KOPT-K1 (cell line): ENCODE data around the gene ADAM15.

Source experiments
- H3K27ac ChIP-seq: fragments of 200-600 bp; sonication (generic); 2 replicates; pipeline ENCODE4 v1.5.1; 2016; ENCODE audit warnings: antibody characterized with exemption, mild to moderate bottlenecking, low read depth, low read length; ENCODE audit not compliant: poor library complexity, severe bottlenecking
- H3K36me3 ChIP-seq: fragments of 200-600 bp; sonication (generic); 2 replicates; pipeline ENCODE4 v1.5.1; 2017; ENCODE audit warnings: antibody characterized with exemption, mild to moderate bottlenecking, low read length, moderate library complexity; ENCODE audit not compliant: insufficient read depth
- H3K9me3 ChIP-seq: fragments of 200-600 bp; sonication (generic); 2 replicates; pipeline ENCODE4 v1.5.1; 2017; ENCODE audit warnings: antibody characterized with exemption, low read length, mild to moderate bottlenecking; ENCODE audit not compliant: insufficient read depth, poor library complexity, severe bottlenecking

ADAM15 gene

GRCh38 chr1:155086128-155086741 is 35.1 kb downstream of the ADAM15 start:
- no peaks in the 10 kb centered on the region for H3K9me3 ChIP-seq
- no peak overlapping the region for H3K27ac ChIP-seq
- no peaks in the 10 kb centered on the region for H3K36me3 ChIP-seq

DNA sequence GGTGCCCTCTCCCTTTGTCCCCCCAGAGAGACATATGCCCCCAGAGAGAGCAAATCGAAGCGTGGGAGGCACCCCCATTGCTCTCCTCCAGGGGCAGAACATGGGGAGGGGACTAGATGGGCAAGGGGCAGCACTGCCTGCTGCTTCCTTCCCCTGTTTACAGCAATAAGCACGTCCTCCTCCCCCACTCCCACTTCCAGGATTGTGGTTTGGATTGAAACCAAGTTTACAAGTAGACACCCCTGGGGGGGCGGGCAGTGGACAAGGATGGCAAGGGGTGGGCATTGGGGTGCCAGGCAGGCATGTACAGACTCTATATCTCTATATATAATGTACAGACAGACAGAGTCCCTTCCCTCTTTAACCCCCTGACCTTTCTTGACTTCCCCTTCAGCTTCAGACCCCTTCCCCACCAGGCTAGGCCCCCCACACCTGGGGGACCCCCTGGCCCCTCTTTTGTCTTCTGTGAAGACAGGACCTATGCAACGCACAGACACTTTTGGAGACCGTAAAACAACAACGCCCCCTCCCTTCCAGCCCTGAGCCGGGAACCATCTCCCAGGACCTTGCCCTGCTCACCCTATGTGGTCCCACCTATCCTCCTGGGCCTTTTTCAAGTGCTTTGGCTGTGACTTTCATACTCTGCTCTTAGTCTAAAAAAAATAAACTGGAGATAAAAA is 35.9 kb downstream of the ADAM15 start:
- H3K36me3 ChIP-seq: no peaks in the 10 kb centered on the region
- H3K27ac ChIP-seq: no peak overlapping the region

GRCh38 chr1:155091071-155092051 is 40.2 kb downstream of the ADAM15 start:
- no peaks in the 10 kb centered on the region for H3K36me3 ChIP-seq
- no peaks in the 10 kb centered on the region for H3K9me3 ChIP-seq
- H3K27ac ChIP-seq: no peak overlapping the region

More for the DNA sequence above, 35.9 kb downstream of the ADAM15 start:
- no peaks in the 10 kb centered on the region for H3K9me3 ChIP-seq

DNA sequence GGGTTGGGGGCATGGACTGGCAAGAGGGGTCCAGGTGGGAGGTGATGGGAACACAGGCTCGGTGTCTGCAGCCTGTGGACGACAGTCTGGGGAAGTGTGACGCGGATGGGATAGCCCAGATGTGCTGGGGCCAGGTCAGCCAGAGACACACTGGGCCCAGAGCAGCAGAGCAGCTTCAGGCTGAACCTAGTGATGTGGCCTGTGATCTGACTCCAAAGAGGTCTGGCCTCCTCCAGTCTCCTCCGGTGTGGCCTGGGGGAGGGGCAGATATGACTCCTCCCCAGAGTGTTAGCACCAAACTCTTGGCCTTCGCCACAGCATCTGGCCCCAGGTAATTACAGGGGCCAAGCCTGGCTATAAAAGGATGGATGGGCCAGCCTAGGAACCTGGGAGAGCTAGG is 41.0 kb downstream of the ADAM15 start:
- H3K27ac ChIP-seq: no peak overlapping the region
- H3K36me3 ChIP-seq: no peaks in the 10 kb centered on the region
- H3K9me3 ChIP-seq: no peaks in the 10 kb centered on the region

DNA sequence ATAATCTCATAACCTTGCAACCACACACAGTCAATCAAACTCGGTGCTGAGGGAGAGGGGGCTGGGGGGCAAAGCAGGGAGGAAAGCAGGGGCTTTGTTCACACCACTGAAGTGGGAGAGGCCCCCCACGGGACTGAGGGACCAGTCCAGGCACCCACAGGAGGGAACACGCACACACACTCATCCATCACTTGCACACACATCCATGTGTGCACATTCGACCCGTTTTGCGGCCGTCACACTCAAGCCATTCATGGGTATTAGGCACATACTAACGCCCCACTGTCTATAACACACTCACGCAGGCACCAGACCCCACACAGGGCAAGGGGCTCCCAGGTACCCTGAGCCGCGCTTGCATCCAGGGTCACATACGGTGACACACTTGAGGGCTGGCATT is 41.5 kb downstream of the ADAM15 start:
- H3K9me3 ChIP-seq: no peaks in the 10 kb centered on the region

GRCh38 chr1:155093911-155094621 is 43.0 kb downstream of the ADAM15 start:
- no peak overlapping the region for H3K27ac ChIP-seq
- no peaks in the 10 kb centered on the region for H3K36me3 ChIP-seq
- no peaks in the 10 kb centered on the region for H3K9me3 ChIP-seq

More for the DNA sequence above, 41.5 kb downstream of the ADAM15 start:
- Histone ChIP-seq H3K27ac (no peak overlapping the region), H3K36me3 (no peaks in the 10 kb centered on the region)

GRCh38 chr1:155094622-155094948 is 43.5 kb downstream of the ADAM15 start:
- H3K36me3 ChIP-seq: no peaks in the 10 kb centered on the region
- no peaks in the 10 kb centered on the region for H3K9me3 ChIP-seq
- no peak overlapping the region for H3K27ac ChIP-seq

DNA sequence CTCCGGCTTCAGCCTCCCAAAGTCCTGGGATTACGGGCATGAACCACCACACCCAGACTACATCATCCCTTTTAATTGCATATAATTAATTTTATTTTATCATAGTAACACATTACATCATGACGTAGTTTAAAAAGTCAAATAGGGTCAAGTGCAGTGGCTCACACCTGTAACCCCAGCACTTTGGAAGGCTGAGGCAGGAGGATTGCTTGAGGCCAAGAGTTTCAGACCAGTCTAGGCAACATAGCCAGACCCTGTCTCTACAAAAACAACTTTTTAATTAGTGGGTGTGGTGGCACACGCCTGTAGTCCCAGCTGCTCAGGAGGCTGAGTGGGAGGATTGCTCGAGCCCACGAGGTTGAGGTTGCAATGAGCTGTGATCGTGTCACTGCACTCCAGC is 48.2 kb downstream of the ADAM15 start:
- Histone ChIP-seq H3K36me3 (no peaks in the 10 kb centered on the region), H3K27ac (no peak overlapping the region), H3K9me3 (no peaks in the 10 kb centered on the region)

GRCh38 chr1:155103325-155103724 is 52.2 kb downstream of the ADAM15 start:
- Histone ChIP-seq H3K9me3 (no peaks in the 10 kb centered on the region), H3K27ac (no peak overlapping the region), H3K36me3 (no peaks in the 10 kb centered on the region)

GRCh38 chr1:155104605-155105534 is 53.8 kb downstream of the ADAM15 start:
- Histone ChIP-seq H3K36me3 (no peaks in the 10 kb centered on the region), H3K9me3 (no peaks in the 10 kb centered on the region), H3K27ac (no peak overlapping the region)

GRCh38 chr1:155105604-155106011 is 54.5 kb downstream of the ADAM15 start:
- H3K27ac ChIP-seq: no peak overlapping the region
- no peaks in the 10 kb centered on the region for H3K36me3 ChIP-seq
- no peaks in the 10 kb centered on the region for H3K9me3 ChIP-seq

DNA sequence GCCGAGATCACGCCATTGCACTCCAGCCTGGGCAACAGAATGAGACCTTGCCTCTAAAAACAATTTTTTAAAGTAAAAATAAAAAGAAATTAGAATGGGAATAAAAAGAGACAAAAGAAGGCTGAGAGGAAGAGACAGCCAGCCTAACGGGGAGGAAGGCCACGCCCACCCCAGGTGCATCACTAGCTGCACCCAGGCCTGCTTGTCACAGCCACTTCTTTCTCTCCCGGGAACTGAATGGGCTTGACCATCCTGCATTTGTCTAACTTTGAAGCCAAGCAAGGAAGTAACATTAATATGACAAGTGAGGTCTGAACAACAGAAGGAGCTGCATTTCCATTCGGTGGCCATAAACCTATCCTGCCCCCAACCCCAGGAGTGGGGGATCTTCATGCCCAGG is 55.7 kb downstream of the ADAM15 start:
- no peaks in the 10 kb centered on the region for H3K36me3 ChIP-seq
- no peaks in the 10 kb centered on the region for H3K9me3 ChIP-seq
- H3K27ac ChIP-seq: no peak overlapping the region

- H3K36me3 ChIP-seq: no peaks in the 10 kb centered on the region
- H3K27ac ChIP-seq: no peak overlapping the region
- H3K9me3 ChIP-seq: no peaks in the 10 kb centered on the region
Observed at GRCh38 chr1:155107309-155108264, 56.5 kb downstream of the ADAM15 start.
